Measurements from ENCODE around the gene ZBTB37. TPM values are rescaled to one million over a fixed set of nuclear protein-coding genes. Genes with fewer than 3 reads are reported as not detected.

ZBTB37 gene
- total and polyA plus RNA-seq, 2 of the 4 experiments (the other 2 are of a cell fraction): 1.0 to 13.1 TPM

- intact Hi-C loops (cut with micrococcal nuclease): loop anchor here (5.0 to 10.0 kb wide), 4 partner anchors 35 to 1192 kb away; no protein-coding TSS in a partner anchor
Observed at GRCh38 chr1:173937062-173937461, 68.9 kb downstream of the ZBTB37 start.

More at GRCh38 chr1:173937062-173937461, 68.9 kb downstream of the ZBTB37 start:
- H3K36me3 ChIP-seq (ENCODE audit: control insufficient read depth, insufficient read depth, low read length): peaks cover 27% of the 10 kb centered on the region
- H3K27me3 ChIP-seq (ENCODE audit: control insufficient read depth, insufficient read depth, low read length): no peaks in the 10 kb centered on the region
- no peak overlapping the region for H3K18ac ChIP-seq (ENCODE audit: low read depth, low read length)
- WGBS, 2 experiments (ENCODE audit: extremely low coverage in 2 of 2, insufficient read length in 1 of 2): no CpG with 5 or more reads among the region's 2 CpGs
- ATAC-seq (ENCODE audit: low read depth): no peak
- POLR2A ChIA-PET (ENCODE audit: unreplicated experiment): no interaction called here
- no peak overlapping the region for H2BK5ac ChIP-seq (ENCODE audit: low read depth, low read length, poor library complexity, severe bottlenecking)
- DNase-seq: no peak
- no peak overlapping the region for H2BK20ac ChIP-seq (ENCODE audit: low read depth, low read length)
- no peak overlapping the region for H4K8ac ChIP-seq (ENCODE audit: low read depth in 2 of 2, low read length in 2 of 2)
- no peak overlapping the region for H3K4me2 ChIP-seq (ENCODE audit: low read depth, low read length)
- no peak for TF ChIP-seq CHD1 (IDR thresholded peaks at IDR 0.05; ENCODE audit: low read depth, low read length)
- no peak for TF ChIP-seq MAZ (IDR thresholded peaks at IDR 0.05; ENCODE audit: borderline replicate concordance, low read depth, low read length)
- TF ChIP-seq MAFK (IDR thresholded peaks at IDR 0.05; ENCODE audit: low read depth, low read length): no peak
- no peak for TF ChIP-seq SMC3 (IDR thresholded peaks at IDR 0.05; ENCODE audit: low read depth, low read length)
- TF ChIP-seq MXI1 (IDR thresholded peaks at IDR 0.05; ENCODE audit: borderline replicate concordance, low read depth, low read length): no peak
- no peak for TF ChIP-seq NFE2L2 (IDR thresholded peaks at IDR 0.05; ENCODE audit: low read depth, low read length)
- H2BK15ac ChIP-seq (ENCODE audit: low read depth, low read length): no peak overlapping the region
- no peak overlapping the region for H4K5ac ChIP-seq (ENCODE audit: low read depth, low read length)
- H3K4me1 ChIP-seq (ENCODE audit: control insufficient read depth, insufficient read depth, low read length): no peaks in the 10 kb centered on the region
- no peak overlapping the region for H2BK120ac ChIP-seq (ENCODE audit: low read depth, low read length)
- no peaks in the 10 kb centered on the region for H3K9me1 ChIP-seq (ENCODE audit: insufficient read depth, low read length)
- H3K9ac ChIP-seq (ENCODE audit: low read depth, low read length): no peak overlapping the region
- peaks cover 0 to 3% of the 10 kb centered on the region in 2 experiments; a peak in 2 of 4 replicates for H3K79me1 ChIP-seq (ENCODE audit: low read depth in 1 of 2, low read length in 2 of 2)
- dilution Hi-C loops (cut with HindIII; ENCODE audit: low sequenced_read_pairs, unreplicated experiment) (no loop called here), in situ Hi-C loops (cut with MboI; ENCODE audit: low sequenced_read_pairs) (loop anchor here (25.0 kb wide), 1 partner anchor 1200 kb away; no protein-coding TSS in a partner anchor)
- no peak overlapping the region for H3K56ac ChIP-seq (ENCODE audit: extremely low read depth, insufficient read depth, low read length)
- H3K4ac ChIP-seq (ENCODE audit: low read depth, low read length): no peak overlapping the region
- no peak overlapping the region for H4K91ac ChIP-seq (ENCODE audit: insufficient read depth, low read depth, low read length)
- H2AK9ac ChIP-seq (replicated peaks; ENCODE audit: low read depth, low read length, poor library complexity): no peak overlapping the region
- H4K20me1 ChIP-seq (ENCODE audit: insufficient read depth, low read length): no peaks in the 10 kb centered on the region
- H3K23ac ChIP-seq (ENCODE audit: low read depth, low read length): no peak overlapping the region
- CTCF ChIA-PET: no interaction called here
- no TSS peak for BruUV-seq (replicated peaks)
- H2AK5ac ChIP-seq (ENCODE audit: low read depth, low read length): no peak overlapping the region
- H2AFZ ChIP-seq (replicated peaks; ENCODE audit: low read length, poor library complexity): no peak overlapping the region
- no peak overlapping the region for H3K27ac ChIP-seq (ENCODE audit: insufficient read depth, low read length)
- no peaks in the 10 kb centered on the region for H3K9me3 ChIP-seq (ENCODE audit: control insufficient read depth, insufficient read depth, low read length)
- H3K4me3 ChIP-seq (ENCODE audit: insufficient read depth, low read depth, low read length): no peak overlapping the region
- no peak overlapping the region for H3K14ac ChIP-seq (replicated peaks; ENCODE audit: low read depth, low read length)

Data from IMR-90 (cell line).